Measurements from ENCODE around the gene FBLN1.

FBLN1 gene

GRCh38 chr22:45629469-45630089 lies 126.9 kb downstream of the FBLN1 start:
- H2BK120ac ChIP-seq (ENCODE audit: low read depth, low read length), result no peak overlapping the region
- no peak overlapping the region for H2BK15ac ChIP-seq (ENCODE audit: low read depth, poor library complexity, severe bottlenecking)
- H3K4me3 ChIP-seq (ENCODE audit: insufficient read depth in 1 of 2, low read depth in 1 of 2, low read length in 2 of 2), result no peak overlapping the region
- peaks cover 10% of the 10 kb centered on the region for H3K4me1 ChIP-seq (ENCODE audit: control insufficient read depth, insufficient read depth, low read depth, low read length)
- H4K91ac ChIP-seq (ENCODE audit: low read length), result no peak overlapping the region
- H3K18ac ChIP-seq (ENCODE audit: low read depth in 1 of 2, low read length in 2 of 2), result no peak overlapping the region
- no peaks in the 10 kb centered on the region for H3K79me1 ChIP-seq (replicated peaks; ENCODE audit: low read length, poor library complexity, severe bottlenecking)
- no peaks in the 10 kb centered on the region for H3K36me3 ChIP-seq (ENCODE audit: control insufficient read depth in 1 of 2, insufficient read depth in 2 of 2, low read depth in 1 of 2, low read length in 2 of 2)
- H3K27ac ChIP-seq (ENCODE audit: low read length, poor library complexity, severe bottlenecking), result no peak overlapping the region
- H3K4ac ChIP-seq (ENCODE audit: low read depth in 1 of 2, low read length in 2 of 2), result no peak overlapping the region
- H4K8ac ChIP-seq (ENCODE audit: low read length), result no peak overlapping the region
- DNase-seq, result no peak
- no peak overlapping the region for H2AFZ ChIP-seq (ENCODE audit: low read depth, low read length)
- no peak overlapping the region for H3K9ac ChIP-seq (ENCODE audit: low read length)
- H3K14ac ChIP-seq (ENCODE audit: low read length in 2 of 2), result no peak overlapping the region
- H3K27me3 ChIP-seq (ENCODE audit: control insufficient read depth in 1 of 2, insufficient read depth in 1 of 2, low read length in 2 of 2), result peaks cover 9 to 46% of the 10 kb centered on the region in 2 experiments
- no peaks in the 10 kb centered on the region for H3K9me3 ChIP-seq (ENCODE audit: control insufficient read depth, low read length)
- no peak overlapping the region for H2BK5ac ChIP-seq (ENCODE audit: low read depth, low read length, poor library complexity, severe bottlenecking)
- H2AK5ac ChIP-seq (ENCODE audit: low read length, severe bottlenecking), result no peak overlapping the region
- 46% methylated on average over 13 of the region's 15 CpGs for WGBS
- H2BK12ac ChIP-seq (ENCODE audit: low read length in 2 of 2), result no peak overlapping the region
- no peak overlapping the region for H3K23ac ChIP-seq (ENCODE audit: low read length in 2 of 2)
- H3K4me2 ChIP-seq (ENCODE audit: low read length, poor library complexity, severe bottlenecking), result no peak overlapping the region

GRCh38 chr22:45630436-45630835 lies 127.8 kb downstream of the FBLN1 start:
- H3K27me3 ChIP-seq (ENCODE audit: control insufficient read depth in 1 of 2, insufficient read depth in 1 of 2, low read length in 2 of 2), result peaks cover 9 to 48% of the 10 kb centered on the region in 2 experiments
- H3K4ac ChIP-seq (ENCODE audit: low read depth in 1 of 2, low read length in 2 of 2), result no peak overlapping the region
- H4K8ac ChIP-seq (ENCODE audit: low read length), result no peak overlapping the region
- WGBS, result 92% methylated on average over 15 of the region's 15 CpGs
- no peak overlapping the region for H2BK120ac ChIP-seq (ENCODE audit: low read depth, low read length)
- H3K4me2 ChIP-seq (ENCODE audit: low read length, poor library complexity, severe bottlenecking), result no peak overlapping the region
- H4K91ac ChIP-seq (ENCODE audit: low read length), result no peak overlapping the region
- no peak overlapping the region for H3K27ac ChIP-seq (ENCODE audit: low read length, poor library complexity, severe bottlenecking)
- DNase-seq, result no peak
- no peaks in the 10 kb centered on the region for H3K36me3 ChIP-seq (ENCODE audit: control insufficient read depth in 1 of 2, insufficient read depth in 2 of 2, low read depth in 1 of 2, low read length in 2 of 2)
- peaks cover 10% of the 10 kb centered on the region for H3K4me1 ChIP-seq (ENCODE audit: control insufficient read depth, insufficient read depth, low read depth, low read length)
- no peak overlapping the region for H3K18ac ChIP-seq (ENCODE audit: low read depth in 1 of 2, low read length in 2 of 2)
- H3K23ac ChIP-seq (ENCODE audit: low read length in 2 of 2), result no peak overlapping the region
- no peak overlapping the region for H2BK5ac ChIP-seq (ENCODE audit: low read depth, low read length, poor library complexity, severe bottlenecking)
- no peak overlapping the region for H2BK15ac ChIP-seq (ENCODE audit: low read depth, poor library complexity, severe bottlenecking)
- H3K9ac ChIP-seq (ENCODE audit: low read length), result no peak overlapping the region
- no peak overlapping the region for H3K14ac ChIP-seq (ENCODE audit: low read length in 2 of 2)
- no peaks in the 10 kb centered on the region for H3K79me1 ChIP-seq (replicated peaks; ENCODE audit: low read length, poor library complexity, severe bottlenecking)
- no peak overlapping the region for H2AK5ac ChIP-seq (ENCODE audit: low read length, severe bottlenecking)
- no peaks in the 10 kb centered on the region for H3K9me3 ChIP-seq (ENCODE audit: control insufficient read depth, low read length)
- H2AFZ ChIP-seq (ENCODE audit: low read depth, low read length), result no peak overlapping the region
- no peak overlapping the region for H2BK12ac ChIP-seq (ENCODE audit: low read length in 2 of 2)
- no peak overlapping the region for H3K4me3 ChIP-seq (ENCODE audit: insufficient read depth in 1 of 2, low read depth in 1 of 2, low read length in 2 of 2)

- Histone ChIP-seq H2BK120ac (ENCODE audit: low read depth, low read length) (no peak overlapping the region), H2AK5ac (ENCODE audit: low read length, severe bottlenecking) (no peak overlapping the region), H3K9ac (ENCODE audit: low read length) (no peak overlapping the region), H3K9me3 (ENCODE audit: control insufficient read depth, low read length) (no peaks in the 10 kb centered on the region), H3K36me3 (ENCODE audit: control insufficient read depth in 1 of 2, insufficient read depth in 2 of 2, low read depth in 1 of 2, low read length in 2 of 2) (no peaks in the 10 kb centered on the region), H3K4me3 (ENCODE audit: insufficient read depth in 1 of 2, low read depth in 1 of 2, low read length in 2 of 2) (no peak overlapping the region), H3K4ac (ENCODE audit: low read depth in 1 of 2, low read length in 2 of 2) (no peak overlapping the region), H3K4me2 (ENCODE audit: low read length, poor library complexity, severe bottlenecking) (no peak overlapping the region), H3K23ac (ENCODE audit: low read length in 2 of 2) (no peak overlapping the region), H3K18ac (ENCODE audit: low read depth in 1 of 2, low read length in 2 of 2) (no peak overlapping the region), H4K8ac (ENCODE audit: low read length) (no peak overlapping the region), H4K91ac (ENCODE audit: low read length) (no peak overlapping the region), H3K79me1 (replicated peaks; ENCODE audit: low read length, poor library complexity, severe bottlenecking) (no peaks in the 10 kb centered on the region), H3K27ac (ENCODE audit: low read length, poor library complexity, severe bottlenecking) (no peak overlapping the region), H3K27me3 (ENCODE audit: control insufficient read depth in 1 of 2, insufficient read depth in 1 of 2, low read length in 2 of 2) (peaks cover 9 to 46% of the 10 kb centered on the region in 2 experiments), H2AFZ (ENCODE audit: low read depth, low read length) (no peak overlapping the region), H2BK12ac (ENCODE audit: low read length in 2 of 2) (no peak overlapping the region), H2BK5ac (ENCODE audit: low read depth, low read length, poor library complexity, severe bottlenecking) (no peak overlapping the region), H3K4me1 (ENCODE audit: control insufficient read depth, insufficient read depth, low read depth, low read length) (peaks cover 10% of the 10 kb centered on the region), H2BK15ac (ENCODE audit: low read depth, poor library complexity, severe bottlenecking) (no peak overlapping the region), H3K14ac (ENCODE audit: low read length in 2 of 2) (no peak overlapping the region)
- no peak for DNase-seq
- WGBS, result 45% methylated on average over 12 of the region's 12 CpGs
These were observed 128.6 kb downstream of the FBLN1 start for GRCh38 chr22:45631140-45631840.

GRCh38 chr22:45631841-45632238 lies 129.2 kb downstream of the FBLN1 start:
- no peak overlapping the region for H3K4ac ChIP-seq (ENCODE audit: low read depth in 1 of 2, low read length in 2 of 2)
- peaks cover 9 to 46% of the 10 kb centered on the region in 2 experiments for H3K27me3 ChIP-seq (ENCODE audit: control insufficient read depth in 1 of 2, insufficient read depth in 1 of 2, low read length in 2 of 2)
- H3K9me3 ChIP-seq (ENCODE audit: control insufficient read depth, low read length), result no peaks in the 10 kb centered on the region
- H3K18ac ChIP-seq (ENCODE audit: low read depth in 1 of 2, low read length in 2 of 2), result no peak overlapping the region
- H2BK120ac ChIP-seq (ENCODE audit: low read depth, low read length), result no peak overlapping the region
- no peaks in the 10 kb centered on the region for H3K36me3 ChIP-seq (ENCODE audit: control insufficient read depth in 1 of 2, insufficient read depth in 2 of 2, low read depth in 1 of 2, low read length in 2 of 2)
- no peak overlapping the region for H3K23ac ChIP-seq (ENCODE audit: low read length in 2 of 2)
- no peak overlapping the region for H3K9ac ChIP-seq (ENCODE audit: low read length)
- H3K27ac ChIP-seq (ENCODE audit: low read length, poor library complexity, severe bottlenecking), result no peak overlapping the region
- peaks cover 10% of the 10 kb centered on the region for H3K4me1 ChIP-seq (ENCODE audit: control insufficient read depth, insufficient read depth, low read depth, low read length)
- no peak overlapping the region for H2AK5ac ChIP-seq (ENCODE audit: low read length, severe bottlenecking)
- H4K91ac ChIP-seq (ENCODE audit: low read length), result no peak overlapping the region
- no peak overlapping the region for H4K8ac ChIP-seq (ENCODE audit: low read length)
- H3K14ac ChIP-seq (ENCODE audit: low read length in 2 of 2), result no peak overlapping the region
- no peak overlapping the region for H2BK12ac ChIP-seq (ENCODE audit: low read length in 2 of 2)
- DNase-seq, result no peak
- no peak overlapping the region for H2AFZ ChIP-seq (ENCODE audit: low read depth, low read length)
- no peak overlapping the region for H2BK5ac ChIP-seq (ENCODE audit: low read depth, low read length, poor library complexity, severe bottlenecking)
- 88% methylated on average over 5 of the region's 7 CpGs for WGBS
- H3K4me2 ChIP-seq (ENCODE audit: low read length, poor library complexity, severe bottlenecking), result no peak overlapping the region
- no peak overlapping the region for H2BK15ac ChIP-seq (ENCODE audit: low read depth, poor library complexity, severe bottlenecking)
- no peaks in the 10 kb centered on the region for H3K79me1 ChIP-seq (replicated peaks; ENCODE audit: low read length, poor library complexity, severe bottlenecking)
- no peak overlapping the region for H3K4me3 ChIP-seq (ENCODE audit: insufficient read depth in 1 of 2, low read depth in 1 of 2, low read length in 2 of 2)

Data from mesenchymal stem cell (in vitro differentiated cells and primary cell).